K562 (cell line): ENCODE results near the gene MROH2B. TPM values are rescaled to one million over a fixed set of nuclear protein-coding genes. Genes with fewer than 3 reads are reported as not detected.

ENCODE experiments used
- CSDE1 ChIP-seq, 2 experiments: fragments of 450-650 bp; IDR thresholded peaks; 2 replicates each; pipeline ENCODE4 v1.6.1; 2016; ENCODE audit warnings: mild to moderate bottlenecking in 1 of 2
- IRF2 ChIP-seq: sonication (generic); formaldehyde crosslinking; IDR thresholded peaks from 2 replicates; pipeline ENCODE4 v1.8.1; 2022; ENCODE audit warnings: mild to moderate bottlenecking, missing genetic modification reagents
- RFX1 ChIP-seq: fragments of 450-650 bp; IDR thresholded peaks from 2 replicates; pipeline ENCODE4 v1.6.1; 2016; ENCODE audit warnings: mild to moderate bottlenecking, moderate library complexity
- SMARCA5 ChIP-seq: fragments of 450-650 bp; IDR thresholded peaks from 2 replicates; pipeline ENCODE4 v1.6.1; 2016
- TCFL5 ChIP-seq: fragments of 250-450 bp; sonication (Bioruptor Pico); conservative IDR thresholded peaks from 2 replicates; pipeline ENCODE4 v1.6.1; 2021; ENCODE audit warnings: mild to moderate bottlenecking, moderate library complexity, matching md5 sums
- ZNF212 ChIP-seq: fragments of 450-650 bp; formaldehyde crosslinking; IDR thresholded peaks from 2 replicates; pipeline ENCODE4 v1.4.0; 2020; ENCODE audit warnings: mild to moderate bottlenecking
- ZNF217 ChIP-seq: sonication (generic); formaldehyde crosslinking; IDR thresholded peaks from 2 replicates; pipeline ENCODE4 v1.8.0; 2022; ENCODE audit warnings: mild to moderate bottlenecking, missing genetic modification reagents
- ZNF76 ChIP-seq: fragments of 250-450 bp; sonication (Bioruptor Pico); IDR thresholded peaks from 2 replicates; pipeline ENCODE4 v1.4.0; 2020; ENCODE audit warnings: mild to moderate bottlenecking, moderate library complexity, borderline replicate concordance
- polyA plus RNA-seq, 8 experiments: library from polyadenylated mRNA; depleted of rRNA in 4 of 8; stranded (reverse) in 5 of 8; unstranded in 3 of 8; fragments of >200 nt; fragmentation: Nextera tagmentation in 2 of 8; fragmentation: Illumina TruSeq in 1 of 8; extraction: Ambion mirVana in 2 of 8; extraction: Trizol in 1 of 8; gene quantifications; 2 replicates each; pipeline versions ENCODE4 v1.2.1 to v1.2.3, GENCODE V29; 2011 to 2014; ENCODE audit warnings: inconsistent platforms in 1 of 8, missing spikeins in 1 of 8
- total RNA-seq, 7 experiments: library from RNA; depleted of rRNA in 6 of 7; stranded (reverse); fragments of >200 nt in 6 of 7; fragmentation: Illumina TruSeq in 2 of 7; extraction: Trizol in 2 of 7; gene quantifications; 2 replicates each; pipeline versions ENCODE4 v1.2.1 to v1.2.3, GENCODE V29; 2011 to 2021; ENCODE audit warnings: low replicate concordance in 1 of 7
- TF ChIP-seq, protein P1 (sequence below), 2 experiments: fragments of 150-350 bp in 1 of 2; IDR thresholded peaks; 2 replicates each; pipeline ENCODE4 v1.6.1; 2012 to 2016; ENCODE audit warnings: low read depth in 2 of 2, low read length in 2 of 2, mild to moderate bottlenecking in 1 of 2, moderate library complexity in 1 of 2

Gene MROH2B
- total and polyA plus RNA-seq, 9 of the 15 experiments (the other 6 are each of a cell fraction or from before 2014, with no cell fraction given), result not detected

DNA sequence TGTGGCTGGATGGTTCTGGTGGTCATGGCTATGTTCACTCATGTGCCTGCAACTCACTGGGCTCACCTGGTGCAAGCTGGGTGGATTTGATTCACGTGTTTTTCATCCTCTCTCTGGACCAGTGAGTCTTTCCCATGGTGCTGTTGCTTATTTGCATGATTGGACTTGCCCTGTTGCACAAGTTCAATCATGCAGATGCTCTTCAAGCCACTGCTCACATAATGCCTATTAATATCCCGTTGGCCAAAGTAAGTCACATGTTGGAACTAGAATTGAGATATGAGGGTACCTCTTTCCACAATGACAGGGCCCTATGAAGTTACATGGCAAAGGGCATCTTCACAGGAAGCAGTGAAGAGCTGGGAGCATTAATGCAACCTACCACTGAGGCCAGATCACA is 26.5 kb upstream of the MROH2B start (continued):
- TF ChIP-seq IRF2 (no peak), ZNF76 (CRISPR knock-in tag) (no peak), RFX1 (no peak), CSDE1 (IDR thresholded peaks at IDR 0.05) (no peak), ZNF217 (no peak), TCFL5 (CRISPR knock-in tag) (no peak), ZNF212 (CRISPR knock-in tag) (no peak), SMARCA5 (no peak)
- TF ChIP-seq, protein P1, sequence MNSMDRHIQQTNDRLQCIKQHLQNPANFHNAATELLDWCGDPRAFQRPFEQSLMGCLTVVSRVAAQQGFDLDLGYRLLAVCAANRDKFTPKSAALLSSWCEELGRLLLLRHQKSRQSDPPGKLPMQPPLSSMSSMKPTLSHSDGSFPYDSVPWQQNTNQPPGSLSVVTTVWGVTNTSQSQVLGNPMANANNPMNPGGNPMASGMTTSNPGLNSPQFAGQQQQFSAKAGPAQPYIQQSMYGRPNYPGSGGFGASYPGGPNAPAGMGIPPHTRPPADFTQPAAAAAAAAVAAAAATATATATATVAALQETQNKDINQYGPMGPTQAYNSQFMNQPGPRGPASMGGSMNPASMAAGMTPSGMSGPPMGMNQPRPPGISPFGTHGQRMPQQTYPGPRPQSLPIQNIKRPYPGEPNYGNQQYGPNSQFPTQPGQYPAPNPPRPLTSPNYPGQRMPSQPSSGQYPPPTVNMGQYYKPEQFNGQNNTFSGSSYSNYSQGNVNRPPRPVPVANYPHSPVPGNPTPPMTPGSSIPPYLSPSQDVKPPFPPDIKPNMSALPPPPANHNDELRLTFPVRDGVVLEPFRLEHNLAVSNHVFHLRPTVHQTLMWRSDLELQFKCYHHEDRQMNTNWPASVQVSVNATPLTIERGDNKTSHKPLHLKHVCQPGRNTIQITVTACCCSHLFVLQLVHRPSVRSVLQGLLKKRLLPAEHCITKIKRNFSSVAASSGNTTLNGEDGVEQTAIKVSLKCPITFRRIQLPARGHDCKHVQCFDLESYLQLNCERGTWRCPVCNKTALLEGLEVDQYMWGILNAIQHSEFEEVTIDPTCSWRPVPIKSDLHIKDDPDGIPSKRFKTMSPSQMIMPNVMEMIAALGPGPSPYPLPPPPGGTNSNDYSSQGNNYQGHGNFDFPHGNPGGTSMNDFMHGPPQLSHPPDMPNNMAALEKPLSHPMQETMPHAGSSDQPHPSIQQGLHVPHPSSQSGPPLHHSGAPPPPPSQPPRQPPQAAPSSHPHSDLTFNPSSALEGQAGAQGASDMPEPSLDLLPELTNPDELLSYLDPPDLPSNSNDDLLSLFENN (IDR thresholded peaks at IDR 0.05; ENCODE audit: low read depth in 2 of 2, low read length in 2 of 2), result no peak
- TF ChIP-seq, all 486 proteins: peak for 0
